Hematopoietic multipotent progenitor cell (in vitro differentiated cells): Measurements from ENCODE around the gene SEPTIN7. TPM values are rescaled to one million over a fixed set of nuclear protein-coding genes. Genes with fewer than 3 reads are reported as not detected.

Source experiments
- DNase-seq, 3 donors: peaks; one replicate each; pipeline ENCODE4 v3.0.0-alpha.2; 2011 to 2015; ENCODE audit warnings: low read depth in 2 of 3, low spot score in 2 of 3
- total RNA-seq: library from RNA; depleted of rRNA; stranded (reverse); fragments of >200 nt; gene quantifications from one replicate; pipeline ENCODE4 v1.2.3, GENCODE V29; 2012

Gene SEPTIN7
- total RNA-seq, 1 donor = 39.3 TPM

DNA sequence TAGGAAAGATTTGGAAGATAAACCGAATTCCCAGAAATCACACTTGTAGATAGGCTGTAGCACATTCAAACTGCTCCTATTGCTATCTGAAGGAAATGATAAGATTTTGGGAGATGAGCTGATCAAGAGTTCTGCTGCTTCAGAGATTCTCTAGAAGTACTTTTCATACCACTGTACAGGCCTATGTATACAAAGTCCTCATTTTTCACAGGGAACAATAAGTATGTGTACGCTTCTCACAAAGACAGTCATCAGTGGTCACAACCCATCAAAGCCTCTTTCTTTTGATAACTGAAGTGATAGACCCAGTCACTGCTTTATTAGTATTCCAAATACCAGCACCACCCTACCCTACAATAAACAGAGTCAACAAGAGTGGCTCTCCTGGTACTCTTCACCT lies 15.6 kb upstream of the SEPTIN7 start:
- no peak for DNase-seq

DNA sequence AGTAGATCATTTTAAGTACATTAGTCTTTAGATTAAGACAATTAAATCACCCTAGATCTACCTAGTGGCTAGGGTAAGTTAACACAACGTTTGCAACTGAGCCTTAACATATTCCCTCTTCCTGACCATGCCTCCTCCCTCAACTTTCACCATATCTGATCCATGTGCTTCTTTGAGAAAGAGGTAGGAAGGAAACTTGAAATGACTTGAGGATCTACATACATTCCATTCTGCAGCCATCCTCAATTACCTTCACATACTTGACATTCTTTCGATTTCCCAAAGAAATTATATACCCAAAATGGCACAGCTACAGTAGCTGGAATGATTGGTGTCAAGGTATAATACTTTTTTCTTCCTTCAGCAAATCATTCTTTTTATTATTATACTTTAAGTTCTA lies 12.9 kb upstream of the SEPTIN7 start:
- DNase-seq = no peak

GRCh38 chr7:35792472-35792871 lies 8.4 kb upstream of the SEPTIN7 start:
- DNase-seq = no peak

- no peak for DNase-seq
Observed at GRCh38 chr7:35792873-35793489, 7.9 kb upstream of the SEPTIN7 start.

GRCh38 chr7:35797311-35797710 lies 3.5 kb upstream of the SEPTIN7 start:
- DNase-seq = no peak

GRCh38 chr7:35799846-35800717 lies 775 bp upstream of the SEPTIN7 start:
- peak in 2 of 3 donors; percentile 94 to 96 for DNase-seq

DNA sequence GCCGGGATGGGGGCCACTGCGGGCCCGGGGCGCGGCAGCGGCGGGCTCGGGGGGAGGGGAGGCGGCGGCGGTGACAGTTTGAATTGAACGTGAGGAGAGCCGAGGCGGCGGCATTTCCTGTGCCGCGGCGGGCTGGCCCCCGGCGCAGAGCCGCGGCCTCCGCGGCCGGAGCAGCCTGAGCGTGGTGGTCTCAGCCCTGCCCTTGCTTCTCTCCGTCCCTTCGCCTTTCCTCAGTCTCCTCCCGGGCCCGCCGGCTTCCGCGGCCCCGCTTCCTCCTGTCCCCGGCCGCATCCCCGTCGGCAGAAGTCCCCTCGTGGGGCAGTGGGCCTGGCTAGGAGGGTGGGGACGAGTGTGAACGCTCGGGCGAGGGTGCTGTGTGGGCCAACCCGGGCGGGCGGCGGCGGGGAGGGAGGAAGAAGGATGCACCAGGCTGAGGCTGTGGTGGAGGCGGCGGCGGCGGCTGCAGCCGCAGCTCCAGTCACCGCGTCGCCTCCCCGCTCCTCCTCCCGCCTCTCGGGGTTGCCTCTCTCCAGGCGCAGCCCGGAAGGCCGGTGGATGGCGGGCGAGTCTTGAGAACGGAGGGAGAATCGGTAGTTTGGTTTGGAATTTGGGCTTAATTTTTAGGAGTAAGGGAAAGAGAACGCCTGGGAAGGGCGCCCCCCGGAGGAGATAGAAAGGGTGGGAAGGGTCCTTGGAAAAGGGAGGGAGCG lies 690 bp downstream of the SEPTIN7 start:
- DNase-seq = peak; percentile 57 to 91 (median 89)

DNA sequence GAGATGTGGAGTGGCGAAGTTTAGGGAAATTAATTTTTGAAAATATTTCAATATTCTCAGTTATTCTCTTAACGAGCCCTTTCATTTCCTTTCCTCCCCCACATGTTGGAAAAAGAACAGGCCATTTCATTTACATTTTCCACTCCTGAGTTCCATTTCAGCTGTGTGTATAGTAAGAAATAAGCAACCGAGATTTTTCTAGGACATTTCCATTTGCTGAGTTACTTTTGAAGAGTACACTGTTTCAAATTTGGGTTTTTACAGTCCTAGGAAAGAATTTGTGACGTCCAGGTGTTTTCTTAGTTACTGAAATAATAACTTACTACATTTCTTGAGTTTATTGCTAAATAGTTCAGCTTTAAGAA lies 1.2 kb downstream of the SEPTIN7 start:
- DNase-seq = no peak

GRCh38 chr7:35802649-35803048 lies 1.8 kb downstream of the SEPTIN7 start:
- DNase-seq = peak in 1 of 3 donors; percentile 15

DNA sequence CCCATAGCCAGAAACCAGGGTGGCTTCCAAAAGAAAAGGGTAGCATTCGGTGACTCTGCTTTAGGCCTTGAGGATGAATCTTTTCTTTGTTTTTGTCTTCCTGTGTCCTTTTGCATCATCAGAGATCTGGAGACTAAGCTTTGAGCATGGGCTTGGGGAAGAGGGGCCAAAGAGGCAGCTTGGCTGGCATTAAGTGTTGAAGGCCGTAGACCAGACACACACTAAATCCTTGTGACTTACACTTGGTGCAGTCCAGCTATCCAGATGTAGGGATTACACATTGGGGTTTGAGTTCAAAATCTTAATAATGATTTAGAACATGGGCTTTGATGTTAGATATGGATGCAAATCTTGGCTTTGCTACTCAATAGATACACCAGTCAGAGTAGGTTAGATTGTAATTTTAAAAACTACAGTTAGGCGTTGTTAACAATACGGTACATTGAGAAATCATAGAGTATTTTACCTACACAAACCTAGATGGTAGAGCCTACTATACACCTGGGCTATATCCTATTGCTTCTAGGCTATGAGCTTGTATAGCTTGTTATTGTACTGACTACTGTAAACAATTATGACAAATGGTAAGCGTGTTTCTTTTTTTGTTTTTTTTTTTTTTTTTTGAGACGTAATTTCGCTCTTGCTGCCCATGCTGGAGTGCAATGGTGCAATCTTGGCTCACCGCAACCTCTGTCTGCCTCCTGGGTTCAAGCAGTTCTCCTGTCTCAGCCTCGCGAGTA lies 3.5 kb downstream of the SEPTIN7 start:
- DNase-seq = no peak

DNA sequence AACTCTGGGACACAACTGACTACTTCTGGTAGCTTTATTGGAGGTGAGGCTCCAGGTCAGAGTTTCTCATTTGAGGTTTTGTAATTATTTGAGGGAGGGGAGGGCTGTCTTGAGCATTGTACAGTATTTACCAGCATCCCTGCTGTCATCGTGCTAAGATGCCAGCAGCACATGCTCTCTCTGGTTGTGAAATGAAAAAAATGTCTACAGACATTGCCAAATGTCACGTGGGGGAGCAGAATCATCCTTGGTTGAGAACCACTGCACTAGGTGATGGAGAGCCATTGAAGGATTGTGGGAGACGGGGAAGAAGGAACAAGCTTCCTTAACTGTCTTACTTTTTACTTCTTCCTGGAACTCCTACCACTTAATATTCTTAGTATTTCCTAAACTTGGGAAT lies 5.0 kb downstream of the SEPTIN7 start:
- no peak for DNase-seq

GRCh38 chr7:35816514-35816913 lies 15.7 kb downstream of the SEPTIN7 start:
- DNase-seq = no peak

DNA sequence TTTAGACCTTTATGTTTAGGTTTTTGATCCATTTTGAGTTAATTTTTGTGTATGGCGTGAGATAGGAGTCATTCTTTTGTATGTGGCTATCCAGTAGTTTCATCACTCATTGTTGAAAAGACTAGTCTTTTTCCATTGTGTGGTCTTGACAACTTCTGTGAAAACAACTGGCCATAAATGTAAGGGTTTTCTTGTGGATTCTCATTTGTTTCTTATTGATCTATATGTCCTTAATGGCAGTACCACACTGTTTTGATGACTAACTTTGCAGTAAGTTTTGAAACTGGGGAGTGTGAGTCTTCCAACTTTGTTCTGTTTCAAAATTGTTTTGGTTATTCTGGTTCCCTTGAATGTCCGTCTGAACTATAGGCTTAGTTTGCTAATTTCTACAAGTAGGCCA lies 16.3 kb downstream of the SEPTIN7 start:
- no peak for DNase-seq

- DNase-seq = no peak
Observed at GRCh38 chr7:35817930-35818329, 17.1 kb downstream of the SEPTIN7 start.

GRCh38 chr7:35818513-35818912 lies 17.7 kb downstream of the SEPTIN7 start:
- no peak for DNase-seq

DNA sequence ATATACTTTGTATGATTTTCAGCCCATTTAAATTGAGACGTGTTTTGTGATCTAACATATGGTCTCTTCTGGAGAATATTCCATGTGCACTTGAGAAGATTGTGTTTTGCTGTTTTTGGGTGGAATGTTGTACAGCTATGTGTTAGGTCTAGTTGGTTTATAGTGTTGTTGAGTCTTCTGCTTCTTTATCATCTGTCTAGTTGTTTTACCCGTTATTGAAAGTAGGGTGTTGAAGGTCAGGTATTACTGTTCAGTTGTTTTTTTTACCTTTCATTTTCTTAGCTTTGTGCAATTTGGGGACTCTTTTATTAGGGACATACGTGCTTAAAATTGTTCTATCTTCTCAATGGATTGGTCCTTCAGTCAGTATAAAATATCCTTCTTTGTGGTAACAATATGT lies 18.5 kb downstream of the SEPTIN7 start:
- no peak for DNase-seq

DNA sequence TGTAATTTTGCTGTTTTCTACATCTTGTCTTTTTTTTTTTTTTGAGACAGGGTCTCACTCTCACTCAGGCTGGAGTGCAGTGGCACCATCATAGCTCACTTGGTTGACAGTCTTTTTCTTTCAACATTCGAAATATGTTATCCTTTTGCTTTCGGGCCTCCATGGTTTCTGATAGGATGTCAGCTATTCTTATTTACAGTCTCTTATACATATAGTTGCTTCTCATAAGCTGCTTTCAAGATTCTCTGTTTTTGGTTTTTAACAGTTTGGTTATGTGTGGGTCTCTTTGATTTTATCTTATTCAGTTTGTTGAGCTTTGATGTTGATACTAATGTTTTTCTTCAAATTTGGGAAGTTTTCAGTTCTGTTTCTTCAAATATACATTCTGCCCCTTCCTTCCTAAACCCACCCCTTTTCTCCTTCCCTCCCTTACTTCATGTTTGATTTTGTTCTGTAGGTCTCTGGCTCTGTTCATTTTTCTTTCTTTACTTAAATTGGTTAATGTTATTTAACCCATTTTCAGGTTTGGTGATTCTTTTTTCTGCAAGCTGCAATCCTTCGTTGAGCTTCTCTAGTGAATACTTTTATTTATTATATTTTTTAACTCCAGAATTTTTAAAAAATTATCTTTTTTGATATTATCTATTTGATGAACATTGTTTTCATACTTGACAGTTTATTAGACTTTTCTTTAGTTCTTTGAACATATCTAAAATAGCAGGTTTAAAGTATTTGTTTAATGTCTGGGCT lies 19.3 kb downstream of the SEPTIN7 start:
- no peak for DNase-seq

DNA sequence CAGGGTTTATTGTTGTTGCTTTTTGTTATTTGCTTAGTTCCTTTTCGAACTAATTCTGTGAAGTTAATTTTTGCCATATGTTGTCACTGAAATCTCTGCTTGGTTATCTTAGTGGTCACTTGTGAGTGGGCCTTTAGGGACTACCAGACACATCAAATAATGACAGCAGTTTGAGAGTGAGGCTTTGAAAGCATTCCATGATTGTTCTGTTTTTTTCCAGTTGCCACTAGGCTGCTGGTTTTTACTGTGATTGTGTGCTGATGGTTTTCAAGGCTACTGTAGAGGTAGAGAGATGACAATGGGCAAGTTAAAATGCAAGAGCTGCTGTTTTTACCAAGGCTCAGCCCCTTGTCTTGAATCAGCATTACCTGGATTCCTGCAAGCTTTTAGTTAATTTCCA lies 20.0 kb downstream of the SEPTIN7 start:
- DNase-seq = no peak

DNA sequence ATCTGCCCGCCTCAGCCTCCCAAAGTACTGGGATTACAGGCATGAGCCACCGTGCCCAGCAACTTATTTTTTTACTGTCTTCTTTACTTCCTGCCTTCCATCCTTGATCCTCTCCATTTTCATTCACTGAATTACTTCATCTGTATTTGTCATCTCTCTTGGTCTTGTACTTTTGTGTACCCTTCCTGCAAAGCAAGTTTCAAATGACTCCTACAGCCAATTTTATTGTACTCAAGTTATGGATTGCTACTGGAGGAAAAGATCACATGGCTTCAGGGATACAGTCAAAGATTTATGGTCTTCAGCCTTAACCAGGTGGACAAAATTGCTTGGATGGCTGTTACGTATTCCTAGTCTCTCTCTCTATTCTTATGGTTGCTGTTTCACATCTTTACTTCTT lies 22.6 kb downstream of the SEPTIN7 start:
- DNase-seq = no peak

DNA sequence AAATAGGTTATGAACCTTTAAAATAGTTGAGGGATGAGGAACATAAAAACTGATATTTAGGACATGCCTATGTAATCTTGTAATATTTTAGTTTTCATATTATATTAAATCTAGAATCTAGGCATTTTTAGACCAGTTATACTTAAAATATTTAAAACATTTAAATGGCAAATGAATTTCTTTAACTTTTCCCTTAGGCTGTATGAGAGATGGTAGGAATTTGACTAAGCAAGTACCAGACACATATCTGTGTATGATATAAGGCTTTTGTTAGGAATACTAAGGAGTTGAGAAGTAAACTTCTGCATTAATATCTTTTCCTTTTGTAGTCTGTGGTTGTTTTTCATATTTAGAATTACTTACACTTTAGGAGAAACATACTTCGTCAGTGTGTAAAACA lies 25.1 kb downstream of the SEPTIN7 start:
- DNase-seq = no peak
